Heart left ventricle (tissue), 13 donors: ENCODE data around the gene LRRC52.

Source experiments
- POLR2A ChIP-seq, 2 donors: fragments of 450-650 bp; IDR thresholded peaks; one replicate each; pipeline ENCODE4 v1.6.1; 2017; ENCODE audit warnings: antibody characterized with exemption in 2 of 2, mild to moderate bottlenecking in 2 of 2, moderate library complexity in 2 of 2
- TF ChIP-seq, protein P1 (sequence below), 12 donors: fragments of 200-600 bp; sonication (generic) in 4 of 12; IDR thresholded peaks; one replicate each; pipeline versions ENCODE4 v1.5.0 to v1.8.0; 2018 to 2022; ENCODE audit warnings: antibody characterized with exemption in 12 of 12, mild to moderate bottlenecking in 5 of 12
- donor health status: ischemic (EF 13 %, LVEDD 7.1; RV severe dilation, severe dysfunction).
- donor health status: DM: no; HTN: yes; CAD: no.
- donor health status: DM: no; HTN: no; CAD: no.
- donor health status: ischemic (EF 25% LVEDD 6.9; RV normal size, moderate dysfunction).
- donor health status: ischemic (EF 25% LVEDD 5.7; RV mildly dilated, moderate dysfunction).
- donor health status: ischemic (EF 35%, LVEDD 5.7; RV mildly dilated, moderate dysfunction).
- donor health status: nonischemic (EF 11% LVEDD 7.7; RV severe dilation, severe dysfunction).
- donor health status: DM: yes; HTN: yes; CAD: no.
- donor health status: PGD.
- donor health status: ischemic (EF 29% LVEDD 5.4; RV normal size, mild dysfunction).
- donor health status: nonischemic (EF 23%, LVEDD 6.1; RV moderate dilation, normal function).

DNA sequence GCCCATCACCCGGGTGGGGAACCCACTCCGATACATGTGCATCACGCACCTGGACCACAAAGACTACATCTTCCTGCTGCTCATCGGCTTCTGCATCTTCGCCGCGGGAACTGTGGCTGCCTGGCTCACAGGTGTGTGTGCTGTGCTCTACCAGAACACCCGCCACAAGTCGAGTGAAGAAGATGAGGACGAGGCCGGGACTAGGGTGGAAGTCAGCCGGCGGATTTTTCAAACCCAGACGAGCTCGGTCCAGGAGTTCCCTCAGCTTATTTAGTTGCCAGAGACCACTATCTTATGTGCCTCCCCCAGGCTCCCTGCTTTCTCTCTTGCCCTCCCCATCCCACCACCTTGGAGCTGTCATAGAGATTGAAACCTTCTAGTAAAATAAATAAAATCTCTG lies 19.8 kb downstream of the LRRC52 start:
- TF ChIP-seq, protein P1, sequence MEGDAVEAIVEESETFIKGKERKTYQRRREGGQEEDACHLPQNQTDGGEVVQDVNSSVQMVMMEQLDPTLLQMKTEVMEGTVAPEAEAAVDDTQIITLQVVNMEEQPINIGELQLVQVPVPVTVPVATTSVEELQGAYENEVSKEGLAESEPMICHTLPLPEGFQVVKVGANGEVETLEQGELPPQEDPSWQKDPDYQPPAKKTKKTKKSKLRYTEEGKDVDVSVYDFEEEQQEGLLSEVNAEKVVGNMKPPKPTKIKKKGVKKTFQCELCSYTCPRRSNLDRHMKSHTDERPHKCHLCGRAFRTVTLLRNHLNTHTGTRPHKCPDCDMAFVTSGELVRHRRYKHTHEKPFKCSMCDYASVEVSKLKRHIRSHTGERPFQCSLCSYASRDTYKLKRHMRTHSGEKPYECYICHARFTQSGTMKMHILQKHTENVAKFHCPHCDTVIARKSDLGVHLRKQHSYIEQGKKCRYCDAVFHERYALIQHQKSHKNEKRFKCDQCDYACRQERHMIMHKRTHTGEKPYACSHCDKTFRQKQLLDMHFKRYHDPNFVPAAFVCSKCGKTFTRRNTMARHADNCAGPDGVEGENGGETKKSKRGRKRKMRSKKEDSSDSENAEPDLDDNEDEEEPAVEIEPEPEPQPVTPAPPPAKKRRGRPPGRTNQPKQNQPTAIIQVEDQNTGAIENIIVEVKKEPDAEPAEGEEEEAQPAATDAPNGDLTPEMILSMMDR (IDR thresholded peaks at IDR 0.05), result no peak
- no peak for TF ChIP-seq POLR2A (IDR thresholded peaks at IDR 0.05)
